SH-SY5Y (cell line): ENCODE measurements around the gene NPIPB8.

Experiments
- GATA2 ChIP-seq: IDR thresholded peaks from 2 replicates; pipeline ENCODE4 v1.6.1; 2011; ENCODE audit warnings: mild to moderate bottlenecking, low read depth, low read length
- GATA3 ChIP-seq: IDR thresholded peaks from 2 replicates; pipeline ENCODE4 v1.6.1; 2011; ENCODE audit warnings: low read depth, mild to moderate bottlenecking, low read length, moderate library complexity

The NPIPB8 gene

GRCh38 chr16:28606291-28607115 is 31.4 kb upstream of the NPIPB8 start:
- TF ChIP-seq GATA2 (no peak), GATA3 (no peak)

- no peak for TF ChIP-seq GATA3
- no peak for TF ChIP-seq GATA2
These were observed 30.7 kb upstream of the NPIPB8 start for GRCh38 chr16:28607116-28607623.

GRCh38 chr16:28609631-28610594 is 28.0 kb upstream of the NPIPB8 start, which contains the start of gene SULT1A1:
TSS of gene SULT1A1 (minus strand) at chr16:28610044. CDS start at chr16:28608855, 1,189 bp downstream.
- TF ChIP-seq GATA3, result no peak
- TF ChIP-seq GATA2, result no peak

- TF ChIP-seq GATA2, result no peak
- no peak for TF ChIP-seq GATA3
These were observed 27.2 kb upstream of the NPIPB8 start for GRCh38 chr16:28610595-28611191.

GRCh38 chr16:28616636-28617035 is 21.2 kb upstream of the NPIPB8 start:
- no peak for TF ChIP-seq GATA3
- TF ChIP-seq GATA2, result no peak

- TF ChIP-seq GATA2, result no peak
- TF ChIP-seq GATA3, result no peak
These were observed 20.0 kb upstream of the NPIPB8 start for GRCh38 chr16:28617874-28618273.

GRCh38 chr16:28621481-28622155 is 16.2 kb upstream of the NPIPB8 start:
- no peak for TF ChIP-seq GATA3
- no peak for TF ChIP-seq GATA2

- TF ChIP-seq GATA2, result no peak
- TF ChIP-seq GATA3, result no peak
These were observed 14.6 kb upstream of the NPIPB8 start for GRCh38 chr16:28623172-28623711.
